IPS-18a (cell line): ENCODE data around the gene RB1.

Experiments used
- H3K27ac ChIP-seq: one replicate; pipeline ENCODE4 v1.5.1; 2013; ENCODE audit warnings: low read length
- H3K27me3 ChIP-seq: one replicate; pipeline ENCODE4 v1.6.1; 2013; ENCODE audit warnings: mild to moderate bottlenecking, low read length; ENCODE audit not compliant: control insufficient read depth, insufficient read depth
- H3K36me3 ChIP-seq: one replicate; pipeline ENCODE4 v1.6.1; 2013; ENCODE audit warnings: low read depth, low read length; ENCODE audit not compliant: control insufficient read depth
- H3K4me1 ChIP-seq: one replicate; pipeline ENCODE4 v1.6.1; 2013; ENCODE audit warnings: low read depth, low read length; ENCODE audit not compliant: control insufficient read depth
- H3K4me3 ChIP-seq: one replicate; pipeline ENCODE4 v1.5.1; 2013; ENCODE audit warnings: low read length
- H3K9ac ChIP-seq: one replicate; pipeline ENCODE4 v1.6.1; 2013; ENCODE audit warnings: mild to moderate bottlenecking, low read length, moderate library complexity
- H3K9me3 ChIP-seq: one replicate; pipeline ENCODE4 v1.6.1; 2013; ENCODE audit warnings: low read depth, low read length; ENCODE audit not compliant: control insufficient read depth

RB1 gene

DNA sequence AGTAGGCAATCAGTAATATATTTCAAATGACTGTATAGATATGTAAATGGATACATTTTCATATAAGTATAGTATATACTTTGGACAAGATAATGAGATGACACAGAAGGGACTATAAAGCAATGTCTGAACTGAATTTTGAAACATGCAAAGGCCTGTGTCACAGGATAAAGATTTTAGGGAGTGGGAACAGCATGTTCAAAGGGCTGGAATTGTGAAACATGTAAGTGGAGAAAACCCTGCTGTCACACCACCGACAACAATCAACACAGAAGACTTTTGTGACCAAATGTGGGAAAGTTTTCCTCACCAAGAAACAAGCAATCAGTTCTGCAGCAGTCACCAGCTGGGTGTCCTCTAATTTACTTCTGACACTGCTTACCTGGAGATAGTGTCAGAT, 66.4 kb downstream of the RB1 start:
- no peaks in the 10 kb centered on the region for H3K36me3 ChIP-seq
- no peak overlapping the region for H3K9ac ChIP-seq
- H3K4me3 ChIP-seq, result no peak overlapping the region
- H3K27me3 ChIP-seq, result no peaks in the 10 kb centered on the region
- no peak overlapping the region for H3K27ac ChIP-seq
- no peaks in the 10 kb centered on the region for H3K9me3 ChIP-seq
- H3K4me1 ChIP-seq, result no peaks in the 10 kb centered on the region

DNA sequence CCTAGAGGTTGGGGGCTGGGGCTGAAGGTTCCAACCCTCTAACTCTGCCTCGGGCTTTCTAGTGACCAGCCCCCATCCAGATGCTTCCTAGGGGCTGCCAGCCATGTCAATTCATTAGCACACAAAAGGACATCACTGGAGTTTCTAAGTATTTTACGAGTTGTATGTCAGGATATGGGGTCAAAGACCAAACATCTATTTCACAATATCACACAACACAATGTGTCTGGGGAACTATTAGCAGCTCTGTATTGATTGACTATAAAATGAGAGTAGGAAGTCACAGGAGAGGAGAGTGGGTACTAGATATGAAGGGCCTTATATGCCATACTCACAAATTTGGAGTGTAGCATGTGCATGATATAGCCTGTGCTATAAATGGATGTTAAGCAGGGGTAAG, 67.3 kb downstream of the RB1 start:
- Histone ChIP-seq H3K27me3 (no peaks in the 10 kb centered on the region), H3K27ac (no peak overlapping the region), H3K4me3 (no peak overlapping the region), H3K36me3 (no peaks in the 10 kb centered on the region), H3K9ac (no peak overlapping the region), H3K4me1 (no peaks in the 10 kb centered on the region), H3K9me3 (no peaks in the 10 kb centered on the region)

DNA sequence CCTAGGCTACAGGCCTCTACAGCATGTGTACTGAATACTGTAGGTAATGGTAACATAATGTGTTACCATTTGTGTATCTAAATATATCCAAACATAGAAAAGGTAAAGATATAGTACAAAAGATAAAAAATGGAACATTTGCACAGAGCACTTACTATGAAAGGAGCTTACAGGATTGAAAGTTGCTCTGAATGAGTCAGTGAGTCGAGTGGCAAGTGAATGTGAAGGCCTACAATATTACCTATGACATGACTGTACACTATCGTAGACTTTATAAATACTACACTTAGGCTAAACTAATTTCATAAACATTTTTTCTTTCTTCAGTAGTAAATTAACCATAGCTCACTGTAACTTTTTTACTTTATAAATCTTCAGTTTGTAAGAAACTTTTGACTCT, 74.3 kb downstream of the RB1 start:
- H3K4me1 ChIP-seq, result no peaks in the 10 kb centered on the region
- H3K27me3 ChIP-seq, result no peaks in the 10 kb centered on the region
- no peaks in the 10 kb centered on the region for H3K9me3 ChIP-seq
- H3K36me3 ChIP-seq, result no peaks in the 10 kb centered on the region
- no peak overlapping the region for H3K27ac ChIP-seq
- no peak overlapping the region for H3K9ac ChIP-seq
- H3K4me3 ChIP-seq, result no peak overlapping the region

DNA sequence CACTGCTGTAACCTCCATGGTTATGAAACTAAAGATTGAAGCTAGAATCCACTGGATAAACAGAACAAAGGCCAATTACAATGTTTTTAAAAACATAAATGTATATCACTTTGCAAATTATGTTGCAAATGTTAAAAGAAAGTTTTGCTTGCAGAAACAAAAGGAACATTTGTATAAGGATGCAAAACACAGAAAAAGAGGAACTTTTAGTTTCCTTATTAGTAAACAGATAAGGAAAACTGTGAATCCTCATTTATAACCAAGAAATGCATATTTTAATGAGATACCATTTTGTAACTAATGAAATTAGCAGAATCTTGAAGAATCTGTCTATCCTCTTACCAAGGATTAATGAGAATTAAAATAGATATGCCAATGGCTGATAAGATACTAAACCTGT, 77.0 kb downstream of the RB1 start:
- no peaks in the 10 kb centered on the region for H3K9me3 ChIP-seq
- H3K36me3 ChIP-seq, result no peaks in the 10 kb centered on the region
- H3K4me1 ChIP-seq, result no peaks in the 10 kb centered on the region
- H3K27ac ChIP-seq, result no peak overlapping the region
- H3K4me3 ChIP-seq, result no peak overlapping the region
- H3K27me3 ChIP-seq, result no peaks in the 10 kb centered on the region
- no peak overlapping the region for H3K9ac ChIP-seq

DNA sequence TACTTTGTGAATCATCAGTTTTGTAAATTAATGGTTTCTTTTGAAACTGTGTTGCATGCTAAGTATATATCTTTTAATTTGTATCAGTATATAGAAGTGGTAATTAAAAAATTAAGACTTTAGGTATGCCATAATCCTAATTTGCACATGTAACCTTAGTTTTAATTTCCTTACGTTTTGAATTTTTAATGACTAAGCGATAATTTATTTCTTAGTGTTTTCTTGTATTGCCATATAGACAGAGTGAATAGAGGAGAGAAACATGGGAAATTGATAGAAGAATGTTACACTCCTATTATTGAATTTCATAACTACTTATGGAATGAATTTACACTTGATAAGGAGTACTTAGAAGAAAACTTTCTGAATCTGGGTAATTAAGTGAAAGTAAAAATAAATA, 79.8 kb downstream of the RB1 start:
- Histone ChIP-seq H3K27me3 (no peaks in the 10 kb centered on the region), H3K4me1 (no peaks in the 10 kb centered on the region), H3K4me3 (no peak overlapping the region), H3K9me3 (no peaks in the 10 kb centered on the region), H3K27ac (no peak overlapping the region), H3K9ac (no peak overlapping the region), H3K36me3 (no peaks in the 10 kb centered on the region)

DNA sequence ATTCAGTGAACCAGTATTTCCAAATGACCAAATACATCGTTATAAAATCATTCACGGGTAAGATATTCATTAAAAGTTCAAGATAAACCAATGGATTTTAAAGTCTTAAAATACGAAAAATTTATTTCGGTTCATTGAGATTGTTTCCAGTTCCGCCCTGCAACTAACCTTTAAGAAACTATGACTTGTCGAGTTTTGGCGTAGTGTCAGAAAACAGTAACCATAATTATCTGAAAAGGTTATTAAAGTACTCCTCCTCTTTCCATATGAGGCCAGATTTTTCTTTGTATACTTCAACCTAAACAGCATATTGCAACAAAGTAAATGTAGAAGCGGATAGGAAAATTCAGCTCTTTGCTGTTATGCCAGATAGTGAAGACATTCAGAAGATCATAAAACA, 83.3 kb downstream of the RB1 start:
- Histone ChIP-seq H3K36me3 (no peaks in the 10 kb centered on the region), H3K4me3 (no peak overlapping the region), H3K4me1 (no peaks in the 10 kb centered on the region), H3K27ac (no peak overlapping the region), H3K27me3 (no peaks in the 10 kb centered on the region), H3K9me3 (no peaks in the 10 kb centered on the region), H3K9ac (no peak overlapping the region)

DNA sequence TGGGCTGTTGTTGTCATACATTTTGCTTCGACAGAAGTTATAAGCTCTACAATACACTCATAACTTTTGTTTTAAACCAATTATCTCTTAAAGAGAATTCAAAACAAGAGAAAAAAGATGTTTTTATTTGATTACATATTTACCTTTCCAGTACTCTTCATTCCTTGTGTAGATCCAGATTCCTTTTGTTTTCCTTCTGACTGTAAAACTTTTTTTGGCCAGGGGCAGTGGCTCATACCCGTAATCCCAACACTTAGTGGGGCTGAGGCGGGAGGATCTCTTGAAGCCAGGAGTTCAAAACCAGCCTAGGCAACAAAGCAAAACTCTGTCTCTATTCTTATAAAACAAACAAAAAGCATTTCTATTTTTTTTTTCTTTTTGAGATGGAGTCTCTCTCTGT, 87.7 kb downstream of the RB1 start:
- Histone ChIP-seq H3K9me3 (no peaks in the 10 kb centered on the region), H3K9ac (no peak overlapping the region), H3K27me3 (no peaks in the 10 kb centered on the region), H3K4me3 (no peak overlapping the region), H3K4me1 (no peaks in the 10 kb centered on the region), H3K36me3 (no peaks in the 10 kb centered on the region), H3K27ac (no peak overlapping the region)

DNA sequence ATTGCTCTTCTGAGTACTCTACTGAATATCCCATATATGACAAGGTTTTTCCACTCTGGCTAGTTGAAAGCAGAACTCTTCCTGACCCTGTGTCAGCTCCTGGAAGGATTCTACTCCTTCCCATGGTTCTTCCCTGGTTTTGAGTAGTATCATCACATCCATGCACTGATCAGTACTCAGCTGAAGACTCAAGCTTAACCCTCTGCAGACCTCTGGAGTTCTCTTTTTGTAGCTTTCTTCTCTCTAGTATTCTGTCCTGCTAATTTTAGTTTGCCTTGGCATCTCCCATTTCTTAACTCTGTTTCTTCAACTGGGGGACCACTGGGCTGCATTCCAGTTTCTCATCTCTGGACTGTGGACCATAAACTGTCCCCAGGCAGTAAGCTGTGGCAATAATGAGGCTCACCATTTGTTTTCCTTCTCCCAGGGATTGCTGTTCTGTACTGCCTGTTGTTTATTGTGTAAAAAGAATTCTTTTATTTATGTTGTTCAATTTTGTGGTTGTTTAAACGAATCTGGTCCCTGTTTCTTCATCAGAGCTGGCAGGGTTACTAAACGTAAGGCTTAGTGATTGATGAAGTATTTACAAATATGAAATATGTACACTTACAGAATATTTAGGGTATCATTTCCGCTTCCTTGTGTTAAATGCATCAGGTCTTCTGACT, 89.6 kb downstream of the RB1 start:
- Histone ChIP-seq H3K4me3 (no peak overlapping the region), H3K27ac (no peak overlapping the region), H3K27me3 (no peaks in the 10 kb centered on the region), H3K9ac (no peak overlapping the region), H3K36me3 (no peaks in the 10 kb centered on the region), H3K9me3 (no peaks in the 10 kb centered on the region), H3K4me1 (no peaks in the 10 kb centered on the region)

DNA sequence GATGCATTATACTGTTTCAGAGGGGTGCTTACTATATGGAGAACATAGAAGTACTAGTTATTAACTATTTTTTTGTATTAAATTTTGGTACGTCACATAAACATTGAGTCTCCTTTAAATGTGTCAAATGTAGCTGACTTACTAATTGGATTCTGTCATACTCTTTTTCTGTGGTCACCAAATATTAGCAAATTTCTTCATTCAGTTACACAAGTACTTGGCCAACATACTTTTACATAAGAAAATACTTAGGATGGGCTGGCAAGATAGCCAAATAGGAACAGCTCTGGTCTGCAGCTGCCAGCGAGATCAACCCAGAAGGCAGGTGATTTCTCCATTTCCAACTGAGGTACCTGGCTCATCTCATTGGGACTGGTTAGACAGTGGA, 90.1 kb downstream of the RB1 start:
- H3K36me3 ChIP-seq, result no peaks in the 10 kb centered on the region
- H3K4me3 ChIP-seq, result no peak overlapping the region
- H3K4me1 ChIP-seq, result no peaks in the 10 kb centered on the region
- H3K9ac ChIP-seq, result no peak overlapping the region
- H3K27me3 ChIP-seq, result no peaks in the 10 kb centered on the region
- no peak overlapping the region for H3K27ac ChIP-seq
- H3K9me3 ChIP-seq, result no peaks in the 10 kb centered on the region

DNA sequence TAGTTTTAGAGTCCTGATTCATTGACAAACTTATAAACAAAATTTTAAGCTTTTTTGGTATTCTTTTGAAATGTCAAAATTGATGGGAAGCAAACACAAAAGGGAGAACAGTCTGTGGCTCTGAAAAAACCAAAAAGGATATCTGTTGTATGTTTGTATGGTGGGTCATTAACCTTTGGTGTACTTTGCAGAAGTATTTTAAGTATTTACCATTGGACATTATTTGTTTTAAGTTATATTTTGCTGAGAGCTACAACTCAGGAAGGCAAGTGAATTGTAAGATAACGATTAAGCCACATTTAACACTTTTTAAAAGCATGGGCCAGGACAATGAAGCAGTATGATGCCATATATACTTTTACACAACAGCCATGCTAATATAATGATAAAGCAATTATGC, 94.2 kb downstream of the RB1 start:
- H3K27ac ChIP-seq, result no peak overlapping the region
- no peak overlapping the region for H3K9ac ChIP-seq
- no peak overlapping the region for H3K4me3 ChIP-seq
- H3K27me3 ChIP-seq, result no peaks in the 10 kb centered on the region
- H3K9me3 ChIP-seq, result no peaks in the 10 kb centered on the region
- H3K4me1 ChIP-seq, result no peaks in the 10 kb centered on the region
- no peaks in the 10 kb centered on the region for H3K36me3 ChIP-seq

DNA sequence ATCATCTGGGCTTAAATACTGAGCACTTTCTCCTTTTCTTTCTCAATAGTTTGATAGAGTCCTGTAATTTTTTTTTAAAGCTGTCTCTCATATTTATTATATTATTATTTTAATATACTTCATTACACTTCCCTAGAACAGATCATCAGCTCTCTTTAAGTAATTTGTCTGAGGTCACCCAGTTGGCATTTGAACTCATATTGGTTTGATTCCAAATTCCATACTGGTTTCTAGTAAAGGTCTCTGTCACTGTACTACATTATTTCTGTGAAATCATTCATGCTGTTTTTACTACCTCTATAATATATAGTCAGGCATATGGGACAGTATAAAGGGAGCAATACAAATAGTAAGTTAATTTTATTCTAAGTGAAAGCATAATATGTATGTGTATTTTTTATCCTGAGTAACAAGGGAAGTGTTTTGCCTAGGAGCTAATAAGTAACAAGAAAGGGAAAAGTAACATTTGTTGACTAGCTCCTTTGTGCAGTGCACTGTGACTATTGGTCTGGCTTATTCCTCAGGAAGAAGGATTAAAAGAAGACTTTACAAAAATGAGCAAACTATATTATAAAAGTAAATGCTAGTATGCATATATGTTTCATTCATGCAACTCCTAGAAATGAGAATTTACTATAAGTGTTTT, 95.0 kb downstream of the RB1 start:
- Histone ChIP-seq H3K27me3 (no peaks in the 10 kb centered on the region), H3K36me3 (no peaks in the 10 kb centered on the region), H3K9me3 (no peaks in the 10 kb centered on the region), H3K4me3 (no peak overlapping the region), H3K9ac (no peak overlapping the region), H3K4me1 (no peaks in the 10 kb centered on the region), H3K27ac (no peak overlapping the region)

DNA sequence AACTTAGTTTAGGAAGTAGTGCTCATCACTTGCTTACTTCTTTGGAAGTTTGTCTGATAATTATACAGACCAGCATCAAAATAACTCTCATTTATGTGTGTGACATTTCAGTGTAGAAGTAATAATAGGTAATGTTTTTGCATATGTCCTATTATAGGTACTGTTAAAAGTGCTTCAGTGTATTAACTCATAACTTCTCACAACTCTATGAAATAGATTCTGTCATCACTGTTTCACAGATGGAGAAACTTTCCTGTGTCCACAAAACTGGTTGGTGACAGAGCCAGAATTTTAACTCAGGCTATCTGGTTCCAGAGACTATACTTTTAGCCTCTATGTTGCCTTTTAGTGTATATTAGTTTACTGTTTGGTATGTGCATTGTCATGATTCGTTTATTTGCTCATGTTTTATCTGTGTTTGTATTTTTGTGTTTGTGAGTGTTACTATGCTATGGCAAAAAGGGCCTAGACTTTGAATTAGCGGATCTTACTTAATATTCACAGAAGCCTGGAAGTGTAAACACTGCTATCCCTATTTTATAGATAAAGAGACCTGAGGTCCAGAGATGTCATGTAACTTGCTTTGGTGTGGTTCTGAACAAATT, 96.6 kb downstream of the RB1 start:
- H3K36me3 ChIP-seq, result no peaks in the 10 kb centered on the region
- no peak overlapping the region for H3K4me3 ChIP-seq
- no peak overlapping the region for H3K9ac ChIP-seq
- no peaks in the 10 kb centered on the region for H3K9me3 ChIP-seq
- H3K27ac ChIP-seq, result no peak overlapping the region
- no peaks in the 10 kb centered on the region for H3K4me1 ChIP-seq
- no peaks in the 10 kb centered on the region for H3K27me3 ChIP-seq
